ENCODE results near the gene P2RX5.

P2RX5 gene

DNA sequence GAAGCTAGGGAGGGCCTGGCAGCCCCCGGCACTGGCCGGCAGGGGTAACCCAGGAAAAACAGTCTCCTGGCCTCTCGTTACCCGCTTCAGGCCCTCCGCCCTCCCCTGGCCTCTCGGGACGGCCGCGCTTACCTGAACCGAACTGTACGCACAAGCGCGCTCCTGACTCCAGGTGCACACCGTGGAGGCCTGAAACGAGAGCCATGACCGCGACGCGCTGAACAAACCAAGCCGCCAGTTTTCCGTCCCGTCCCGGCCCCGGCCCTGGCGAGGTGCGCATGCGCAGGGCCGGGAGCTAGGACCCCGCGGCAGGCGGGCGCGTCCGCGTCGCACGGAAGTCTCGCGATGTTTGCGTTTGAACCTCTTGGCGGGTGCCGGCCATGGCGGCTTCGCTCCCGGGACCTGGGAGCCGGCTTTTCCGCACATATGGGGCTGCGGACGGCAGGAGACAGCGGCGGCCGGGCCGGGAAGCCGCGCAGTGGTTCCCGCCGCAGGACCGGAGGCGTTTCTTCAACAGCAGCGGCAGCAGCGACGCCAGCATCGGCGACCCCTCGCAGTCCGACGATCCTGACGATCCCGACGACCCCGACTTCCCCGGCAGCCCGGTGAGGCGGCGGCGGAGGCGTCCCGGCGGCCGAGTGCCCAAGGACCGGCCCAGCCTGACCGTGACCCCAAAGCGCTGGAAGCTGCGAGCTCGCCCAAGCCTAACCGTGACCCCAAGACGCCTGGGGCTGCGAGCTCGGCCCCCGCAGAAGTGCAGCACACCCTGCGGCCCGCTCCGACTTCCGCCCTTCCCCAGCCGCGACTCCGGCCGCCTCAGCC, 27.8 kb upstream of the P2RX5 start, which contains the start of gene HASPIN:
Gene HASPIN, plus strand, starts transcription at position 348 of the 822 bp plus-strand sequence. Its CDS starts 33 bp downstream, at position 381.
- TF ChIP-seq, protein P1, sequence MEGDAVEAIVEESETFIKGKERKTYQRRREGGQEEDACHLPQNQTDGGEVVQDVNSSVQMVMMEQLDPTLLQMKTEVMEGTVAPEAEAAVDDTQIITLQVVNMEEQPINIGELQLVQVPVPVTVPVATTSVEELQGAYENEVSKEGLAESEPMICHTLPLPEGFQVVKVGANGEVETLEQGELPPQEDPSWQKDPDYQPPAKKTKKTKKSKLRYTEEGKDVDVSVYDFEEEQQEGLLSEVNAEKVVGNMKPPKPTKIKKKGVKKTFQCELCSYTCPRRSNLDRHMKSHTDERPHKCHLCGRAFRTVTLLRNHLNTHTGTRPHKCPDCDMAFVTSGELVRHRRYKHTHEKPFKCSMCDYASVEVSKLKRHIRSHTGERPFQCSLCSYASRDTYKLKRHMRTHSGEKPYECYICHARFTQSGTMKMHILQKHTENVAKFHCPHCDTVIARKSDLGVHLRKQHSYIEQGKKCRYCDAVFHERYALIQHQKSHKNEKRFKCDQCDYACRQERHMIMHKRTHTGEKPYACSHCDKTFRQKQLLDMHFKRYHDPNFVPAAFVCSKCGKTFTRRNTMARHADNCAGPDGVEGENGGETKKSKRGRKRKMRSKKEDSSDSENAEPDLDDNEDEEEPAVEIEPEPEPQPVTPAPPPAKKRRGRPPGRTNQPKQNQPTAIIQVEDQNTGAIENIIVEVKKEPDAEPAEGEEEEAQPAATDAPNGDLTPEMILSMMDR (IDR thresholded peaks at IDR 0.05) = no peak
- peak; percentile 87 for DNase-seq (ENCODE audit: low spot score)
- Histone ChIP-seq H3K4me3 (peak within 1 kb of the TSS; percentile 82), H3K27ac (peak within 1 kb of the TSS; percentile 75 to 89)

DNA sequence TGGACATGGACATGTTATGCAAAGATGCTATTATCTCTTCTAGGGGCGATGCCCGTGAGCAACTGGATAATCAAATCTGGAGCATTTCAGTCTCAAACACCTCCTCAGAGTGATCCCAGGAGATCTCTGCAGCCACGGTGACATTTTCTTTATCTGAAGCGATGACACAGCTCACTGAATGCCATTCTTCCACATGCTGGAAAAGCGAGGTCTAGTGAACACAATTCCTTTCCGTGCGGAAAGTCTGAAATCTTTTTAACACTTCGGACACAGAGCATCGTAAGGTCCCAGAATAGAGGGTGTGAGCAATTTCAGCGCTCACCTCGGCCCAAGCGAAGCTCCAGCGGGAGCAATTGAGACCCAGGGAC, 27.2 kb upstream of the P2RX5 start:
- TF ChIP-seq, protein P1 (IDR thresholded peaks at IDR 0.05) = no peak
- peak overlapping the region; percentile 82 for H3K4me3 ChIP-seq
- DNase-seq (ENCODE audit: low spot score) = no peak
- H3K27ac ChIP-seq = peak overlapping the region; percentile 75 to 89

DNA sequence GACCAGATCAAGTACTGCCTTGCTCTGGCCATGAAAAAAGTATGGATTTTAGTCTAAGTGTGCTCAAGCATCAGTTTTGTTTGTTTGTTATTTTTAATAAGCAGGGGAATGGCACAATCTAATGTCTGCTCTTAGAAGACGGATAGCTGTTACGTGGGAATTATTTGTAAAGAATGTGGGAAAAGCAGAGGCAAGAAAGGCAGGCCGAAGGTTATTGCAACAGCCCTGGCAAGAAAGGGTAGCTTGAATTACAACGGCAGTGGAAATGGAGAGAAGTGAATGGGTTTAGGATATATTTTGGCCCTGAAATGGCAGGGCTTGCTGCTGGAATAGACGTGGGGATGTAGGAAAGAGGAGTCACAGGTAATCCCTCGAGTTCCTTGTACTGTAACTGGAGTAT, 26.8 kb upstream of the P2RX5 start:
- Histone ChIP-seq H3K4me3 (peak overlapping the region; percentile 82), H3K27ac (peak overlapping the region in 1 of 2 donors; percentile 89)
- TF ChIP-seq, protein P1 (IDR thresholded peaks at IDR 0.05) = no peak
- DNase-seq (ENCODE audit: low spot score) = no peak

DNA sequence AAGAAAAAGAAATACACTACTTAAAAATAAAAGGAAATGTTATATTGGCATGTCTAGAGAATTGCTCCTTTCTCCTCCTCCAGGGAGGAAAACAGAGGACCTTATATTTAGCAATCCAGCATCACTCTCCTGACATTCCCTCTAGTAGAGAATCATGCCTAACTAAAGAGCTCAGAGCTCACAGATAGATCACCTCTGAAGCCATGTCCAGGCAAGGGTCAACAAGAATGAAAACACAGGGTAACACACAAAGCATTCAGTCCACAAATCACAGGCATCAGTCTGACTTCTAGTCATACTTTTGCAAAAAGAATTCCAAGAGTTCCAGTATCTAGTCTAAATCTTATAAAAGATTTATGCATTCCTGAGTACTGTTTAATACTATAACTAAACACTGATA, 23.3 kb upstream of the P2RX5 start:
- no peak for DNase-seq (ENCODE audit: low spot score)
- Histone ChIP-seq H3K4me3 (no peak overlapping the region), H3K27ac (no peak overlapping the region)
- TF ChIP-seq, protein P1 (IDR thresholded peaks at IDR 0.05) = no peak

DNA sequence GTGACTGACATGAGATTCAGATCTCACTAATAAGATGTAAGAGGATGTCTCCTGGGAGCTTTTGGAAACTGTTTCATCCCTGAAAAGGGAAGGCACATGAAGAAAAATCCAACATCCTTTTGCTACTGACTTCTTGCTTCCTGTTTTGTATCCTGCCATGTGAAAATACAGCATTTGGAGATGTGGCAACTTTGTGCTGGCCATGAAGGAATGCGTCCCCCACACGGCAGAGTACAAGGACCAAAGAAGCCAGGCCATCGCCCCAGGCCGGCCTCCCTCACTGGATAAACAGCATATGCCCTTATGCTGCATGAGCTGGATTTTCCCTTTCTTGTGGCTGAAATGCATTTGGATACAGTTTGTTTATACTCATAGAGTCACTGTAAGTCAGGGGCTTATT, 22.2 kb upstream of the P2RX5 start:
- TF ChIP-seq, protein P1 (IDR thresholded peaks at IDR 0.05) = no peak
- H3K27ac ChIP-seq = no peak overlapping the region

DNA sequence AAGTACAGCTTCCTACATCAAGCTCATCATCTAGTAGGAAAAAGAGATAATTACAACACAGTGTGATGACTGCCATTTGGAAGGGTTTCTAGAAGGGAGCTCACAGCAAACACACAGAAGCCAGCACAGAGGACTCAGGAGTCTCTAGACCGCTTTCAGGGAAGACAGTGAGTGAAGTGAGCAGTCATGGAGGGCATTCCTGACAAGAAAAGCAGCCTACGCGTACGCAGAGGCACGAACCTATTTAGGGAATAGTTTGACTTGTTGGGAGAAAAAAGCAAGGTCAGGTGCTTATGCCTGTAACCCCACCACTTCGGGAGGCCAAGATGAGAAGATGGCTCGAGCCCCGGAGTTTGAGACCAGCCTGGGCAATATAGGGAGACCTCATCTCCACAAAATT, 19.3 kb upstream of the P2RX5 start:
- H3K27ac ChIP-seq = no peak overlapping the region
- no peak for DNase-seq (ENCODE audit: low spot score)
- TF ChIP-seq, protein P1 (IDR thresholded peaks at IDR 0.05) = no peak

More for the DNA sequence above, 22.2 kb upstream of the P2RX5 start:
- DNase-seq (ENCODE audit: low spot score) = no peak
- no peak overlapping the region for H3K4me3 ChIP-seq

More for the DNA sequence above, 19.3 kb upstream of the P2RX5 start:
- H3K4me3 ChIP-seq = no peak overlapping the region

Measured in coronary artery (tissue), 2 donors.